Esophagus muscularis mucosa (tissue), 3 donors: ENCODE measurements around the gene GAS6.

Source experiments
- CTCF ChIP-seq, 3 experiments: fragments of 200-600 bp in 2 of 3; fragments of 450-650 bp in 1 of 3; sonication (generic) in 2 of 3; IDR thresholded peaks; one replicate each; pipeline ENCODE4 v1.5.1; 2017 to 2019; ENCODE audit warnings: antibody characterized with exemption in 3 of 3, mild to moderate bottlenecking in 2 of 3, moderate library complexity in 1 of 3
- POLR2AphosphoS5 ChIP-seq, 2 donors: sonication (generic); formaldehyde crosslinking; IDR thresholded peaks; one replicate each; pipeline ENCODE4 v1.6.1; 2017; ENCODE audit warnings: antibody characterized with exemption in 2 of 2

DNA sequence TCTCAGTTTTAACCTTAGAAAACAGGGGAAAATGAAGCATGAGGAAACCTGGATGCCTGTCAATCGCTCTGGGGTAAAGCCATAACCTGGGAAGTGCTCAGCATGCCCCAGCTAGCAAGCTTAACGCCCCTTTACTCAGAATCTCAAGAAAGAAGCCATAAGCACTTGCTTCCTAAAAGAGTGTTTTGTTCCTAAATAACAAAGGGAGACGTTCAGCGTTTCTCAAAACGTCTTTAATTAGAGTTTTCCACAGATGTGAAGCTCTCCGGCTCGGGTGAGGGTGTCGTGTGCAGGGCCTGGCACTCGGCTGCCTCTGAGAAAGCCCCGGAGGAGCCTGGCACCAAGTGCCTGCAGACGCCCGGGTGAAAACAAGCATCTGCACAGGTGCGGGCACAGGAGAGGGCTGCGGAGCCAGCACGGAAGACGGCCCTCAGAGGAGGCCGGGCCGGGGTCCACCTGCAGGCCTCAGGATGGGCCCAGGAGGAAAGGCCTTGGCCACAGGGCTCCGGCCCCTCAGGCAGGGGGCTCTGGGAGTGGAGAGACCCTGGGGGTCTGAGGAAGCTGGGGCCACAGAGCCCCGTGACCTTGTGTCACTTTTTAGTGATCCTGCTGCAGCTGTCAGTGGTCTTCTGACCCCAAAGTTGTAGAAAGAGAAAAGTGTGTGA, 6.2 kb downstream of the GAS6 start:
- TF ChIP-seq CTCF (IDR thresholded peaks at IDR 0.05) (no peak), POLR2AphosphoS5 (IDR thresholded peaks at IDR 0.05) (no peak)
